ENCODE measurements around the gene DENND1A. TPM values are rescaled to one million over a fixed set of nuclear protein-coding genes. Genes with fewer than 3 reads are reported as not detected.

The DENND1A gene
- total and polyA plus RNA-seq, 2 of the 13 experiments (the other 11 are each of a cell fraction or from before 2014, with no cell fraction given), result 14.8 to 30.1 TPM

DNA sequence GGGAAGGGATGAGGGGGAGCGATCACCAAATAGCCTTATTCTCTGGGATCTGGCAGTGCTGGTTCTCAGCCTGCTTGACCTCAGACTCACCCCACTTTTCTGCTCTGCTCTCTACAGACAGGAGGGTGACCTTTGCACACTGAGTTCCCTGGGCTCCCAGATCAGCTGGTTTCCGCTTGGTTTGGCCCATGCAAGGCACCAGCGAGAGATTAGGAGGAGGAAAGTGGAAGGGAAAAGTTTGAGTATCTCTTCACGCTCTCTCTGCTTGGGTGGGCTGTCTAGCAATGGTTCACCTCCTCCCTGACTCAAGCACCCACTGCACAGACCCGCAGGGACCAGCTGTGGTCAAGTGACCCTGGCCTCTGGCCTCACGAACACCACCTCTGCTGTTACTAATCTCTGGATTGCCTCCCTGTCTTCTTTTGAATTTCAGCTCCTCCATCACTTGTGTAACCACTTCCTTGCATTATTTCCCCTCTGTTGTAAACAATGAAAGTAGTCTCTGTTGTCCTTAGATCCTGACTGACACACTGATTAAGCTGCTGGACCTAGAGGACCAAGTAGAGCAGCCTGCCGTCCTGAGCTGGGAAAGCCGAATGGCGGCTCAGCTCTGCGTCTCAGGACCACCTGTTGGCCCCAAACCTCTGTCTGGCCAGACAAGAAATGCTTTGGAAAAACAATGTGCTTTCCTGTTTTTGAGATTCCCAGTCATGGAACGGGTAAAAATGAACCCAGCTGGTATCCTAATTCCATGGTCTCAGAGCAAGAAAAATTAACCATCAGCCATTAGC lies 387.3 kb downstream of the DENND1A start (continued):
- TF ChIP-seq, protein P1, sequence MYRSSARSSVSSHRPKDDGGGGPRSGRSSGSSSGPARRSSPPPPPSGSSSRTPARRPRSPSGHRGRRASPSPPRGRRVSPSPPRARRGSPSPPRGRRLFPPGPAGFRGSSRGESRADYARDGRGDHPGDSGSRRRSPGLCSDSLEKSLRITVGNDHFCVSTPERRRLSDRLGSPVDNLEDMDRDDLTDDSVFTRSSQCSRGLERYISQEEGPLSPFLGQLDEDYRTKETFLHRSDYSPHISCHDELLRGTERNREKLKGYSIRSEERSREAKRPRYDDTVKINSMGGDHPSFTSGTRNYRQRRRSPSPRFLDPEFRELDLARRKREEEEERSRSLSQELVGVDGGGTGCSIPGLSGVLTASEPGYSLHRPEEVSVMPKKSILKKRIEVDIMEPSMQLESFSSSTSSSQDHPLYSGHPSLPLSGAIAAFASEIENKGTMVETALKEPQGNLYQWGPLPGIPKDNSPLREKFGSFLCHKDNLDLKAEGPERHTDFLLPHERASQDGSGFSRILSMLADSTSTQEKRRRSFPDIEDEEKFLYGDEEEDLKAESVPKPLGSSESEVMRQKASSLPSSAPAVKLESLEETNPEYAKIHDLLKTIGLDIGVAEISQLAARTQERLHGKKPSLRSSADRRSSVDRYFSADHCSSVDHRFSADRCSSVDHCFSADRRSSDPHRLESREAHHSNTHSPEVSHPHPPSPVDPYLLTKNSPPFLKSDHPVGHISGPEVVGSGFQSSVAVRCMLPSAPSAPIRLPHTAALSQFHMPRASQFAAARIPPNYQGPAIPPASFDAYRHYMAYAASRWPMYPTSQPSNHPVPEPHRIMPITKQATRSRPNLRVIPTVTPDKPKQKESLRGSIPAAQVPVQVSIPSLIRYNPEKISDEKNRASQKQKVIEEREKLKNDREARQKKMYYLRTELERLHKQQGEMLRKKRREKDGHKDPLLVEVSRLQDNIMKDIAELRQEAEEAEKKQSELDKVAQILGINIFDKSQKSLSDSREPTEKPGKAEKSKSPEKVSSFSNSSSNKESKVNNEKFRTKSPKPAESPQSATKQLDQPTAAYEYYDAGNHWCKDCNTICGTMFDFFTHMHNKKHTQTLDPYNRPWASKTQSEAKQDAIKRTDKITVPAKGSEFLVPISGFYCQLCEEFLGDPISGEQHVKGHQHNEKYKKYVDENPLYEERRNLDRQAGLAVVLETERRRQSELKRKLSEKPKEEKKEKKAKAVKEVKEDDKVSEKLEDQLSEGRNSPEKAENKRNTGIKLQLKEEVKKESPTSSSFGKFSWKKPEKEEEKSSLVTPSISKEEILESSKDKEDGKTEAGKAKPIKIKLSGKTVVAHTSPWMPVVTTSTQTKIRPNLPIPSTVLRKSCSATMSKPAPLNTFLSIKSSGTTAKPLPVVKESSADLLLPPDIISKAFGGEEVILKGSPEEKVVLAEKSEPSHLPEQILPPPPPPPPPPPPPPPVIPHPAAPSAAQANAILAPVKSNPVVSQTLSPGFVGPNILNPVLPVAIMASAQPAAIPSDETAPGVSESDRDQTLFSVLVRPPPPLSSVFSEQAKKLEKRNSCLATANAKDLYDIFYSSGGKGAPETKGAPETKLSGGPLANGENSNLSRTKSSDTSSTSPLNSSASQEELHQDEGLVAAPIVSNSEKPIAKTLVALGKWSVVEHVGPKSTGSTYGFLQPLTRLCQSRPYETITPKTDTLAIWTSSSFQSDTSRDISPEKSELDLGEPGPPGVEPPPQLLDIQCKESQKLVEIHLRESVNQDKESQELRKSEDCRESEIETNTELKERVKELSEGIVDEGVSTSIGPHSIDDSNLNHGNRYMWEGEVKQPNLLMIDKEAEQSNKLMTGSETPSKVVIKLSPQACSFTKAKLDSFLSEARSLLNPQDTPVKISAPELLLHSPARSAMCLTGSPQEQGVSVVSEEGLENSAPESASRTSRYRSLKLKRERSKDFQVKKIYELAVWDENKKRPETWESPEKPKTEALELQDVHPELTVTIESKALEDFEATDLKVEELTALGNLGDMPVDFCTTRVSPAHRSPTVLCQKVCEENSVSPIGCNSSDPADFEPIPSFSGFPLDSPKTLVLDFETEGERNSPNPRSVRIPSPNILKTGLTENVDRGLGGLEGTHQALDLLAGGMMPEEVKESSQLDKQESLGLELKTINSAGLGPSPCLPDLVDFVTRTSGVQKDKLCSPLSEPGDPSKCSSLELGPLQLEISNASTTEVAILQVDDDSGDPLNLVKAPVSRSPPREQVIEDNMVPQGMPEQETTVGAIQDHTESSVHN (CRISPR knock-in tag; IDR thresholded peaks at IDR 0.05), result no peak
- TF ChIP-seq SOX13 (IDR thresholded peaks at IDR 0.05), result no peak
- TF ChIP-seq SOX13 (CRISPR knock-in tag; conservative IDR thresholded peaks at IDR 0.05 in 1 of 2, IDR thresholded peaks at IDR 0.05 in 1 of 2), result no peak
- no peak for TF ChIP-seq DMAP1 (CRISPR knock-in tag; IDR thresholded peaks at IDR 0.05)
- TF ChIP-seq, protein P2, sequence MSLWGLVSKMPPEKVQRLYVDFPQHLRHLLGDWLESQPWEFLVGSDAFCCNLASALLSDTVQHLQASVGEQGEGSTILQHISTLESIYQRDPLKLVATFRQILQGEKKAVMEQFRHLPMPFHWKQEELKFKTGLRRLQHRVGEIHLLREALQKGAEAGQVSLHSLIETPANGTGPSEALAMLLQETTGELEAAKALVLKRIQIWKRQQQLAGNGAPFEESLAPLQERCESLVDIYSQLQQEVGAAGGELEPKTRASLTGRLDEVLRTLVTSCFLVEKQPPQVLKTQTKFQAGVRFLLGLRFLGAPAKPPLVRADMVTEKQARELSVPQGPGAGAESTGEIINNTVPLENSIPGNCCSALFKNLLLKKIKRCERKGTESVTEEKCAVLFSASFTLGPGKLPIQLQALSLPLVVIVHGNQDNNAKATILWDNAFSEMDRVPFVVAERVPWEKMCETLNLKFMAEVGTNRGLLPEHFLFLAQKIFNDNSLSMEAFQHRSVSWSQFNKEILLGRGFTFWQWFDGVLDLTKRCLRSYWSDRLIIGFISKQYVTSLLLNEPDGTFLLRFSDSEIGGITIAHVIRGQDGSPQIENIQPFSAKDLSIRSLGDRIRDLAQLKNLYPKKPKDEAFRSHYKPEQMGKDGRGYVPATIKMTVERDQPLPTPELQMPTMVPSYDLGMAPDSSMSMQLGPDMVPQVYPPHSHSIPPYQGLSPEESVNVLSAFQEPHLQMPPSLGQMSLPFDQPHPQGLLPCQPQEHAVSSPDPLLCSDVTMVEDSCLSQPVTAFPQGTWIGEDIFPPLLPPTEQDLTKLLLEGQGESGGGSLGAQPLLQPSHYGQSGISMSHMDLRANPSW (CRISPR knock-in tag; IDR thresholded peaks at IDR 0.05; ENCODE audit: borderline replicate concordance), result no peak
- TF ChIP-seq ZNF430 (CRISPR knock-in tag; IDR thresholded peaks at IDR 0.05), result no peak
- no peak for TF ChIP-seq THAP11 (CRISPR knock-in tag; IDR thresholded peaks at IDR 0.05)
- TF ChIP-seq, protein P3, sequence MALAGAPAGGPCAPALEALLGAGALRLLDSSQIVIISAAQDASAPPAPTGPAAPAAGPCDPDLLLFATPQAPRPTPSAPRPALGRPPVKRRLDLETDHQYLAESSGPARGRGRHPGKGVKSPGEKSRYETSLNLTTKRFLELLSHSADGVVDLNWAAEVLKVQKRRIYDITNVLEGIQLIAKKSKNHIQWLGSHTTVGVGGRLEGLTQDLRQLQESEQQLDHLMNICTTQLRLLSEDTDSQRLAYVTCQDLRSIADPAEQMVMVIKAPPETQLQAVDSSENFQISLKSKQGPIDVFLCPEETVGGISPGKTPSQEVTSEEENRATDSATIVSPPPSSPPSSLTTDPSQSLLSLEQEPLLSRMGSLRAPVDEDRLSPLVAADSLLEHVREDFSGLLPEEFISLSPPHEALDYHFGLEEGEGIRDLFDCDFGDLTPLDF (CRISPR knock-in tag; IDR thresholded peaks at IDR 0.05), result no peak
- TF ChIP-seq, protein P4, sequence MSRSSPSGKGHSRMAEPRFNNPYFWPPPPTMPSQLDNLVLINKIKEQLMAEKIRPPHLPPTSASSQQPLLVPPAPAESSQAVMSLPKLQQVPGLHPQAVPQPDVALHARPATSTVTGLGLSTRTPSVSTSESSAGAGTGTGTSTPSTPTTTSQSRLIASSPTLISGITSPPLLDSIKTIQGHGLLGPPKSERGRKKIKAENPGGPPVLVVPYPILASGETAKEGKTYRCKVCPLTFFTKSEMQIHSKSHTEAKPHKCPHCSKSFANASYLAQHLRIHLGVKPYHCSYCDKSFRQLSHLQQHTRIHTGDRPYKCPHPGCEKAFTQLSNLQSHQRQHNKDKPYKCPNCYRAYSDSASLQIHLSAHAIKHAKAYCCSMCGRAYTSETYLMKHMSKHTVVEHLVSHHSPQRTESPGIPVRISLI (CRISPR knock-in tag; IDR thresholded peaks at IDR 0.05; ENCODE audit: borderline replicate concordance), result no peak
- no peak for TF ChIP-seq FOXJ3 (CRISPR knock-in tag; IDR thresholded peaks at IDR 0.05; ENCODE audit: borderline replicate concordance)
- no peak for TF ChIP-seq ZNF333 (CRISPR knock-in tag; IDR thresholded peaks at IDR 0.05; ENCODE audit: borderline replicate concordance)
- peak; percentile 33; the same call in 1 of the 2 replicates for TF ChIP-seq HNF4G (IDR thresholded peaks at IDR 0.05; ENCODE audit: borderline replicate concordance, low read depth, low read length)
- 0 out of 2 replicates have a peak, but pooled peaks have one; percentile 14 for TF ChIP-seq HNF4G (CRISPR knock-in tag; IDR thresholded peaks at IDR 0.05; ENCODE audit: borderline replicate concordance, low read depth)
- TF ChIP-seq ZSCAN30 (CRISPR knock-in tag; IDR thresholded peaks at IDR 0.05), result no peak
- TF ChIP-seq DR1 (CRISPR knock-in tag; IDR thresholded peaks at IDR 0.05), result no peak
- TF ChIP-seq ZNF619 (CRISPR knock-in tag; IDR thresholded peaks at IDR 0.05), result no peak
